KG1 (cell line): ENCODE data around the gene ARG1.
A peak's percentile ranks its signal among the peaks of the same experiment; 100 is the strongest.

ENCODE experiments used
- DNase-seq: peaks from one replicate; lab custom pipeline; 2025; lab: John Stamatoyannopoulos, UW

The ARG1 gene

DNA sequence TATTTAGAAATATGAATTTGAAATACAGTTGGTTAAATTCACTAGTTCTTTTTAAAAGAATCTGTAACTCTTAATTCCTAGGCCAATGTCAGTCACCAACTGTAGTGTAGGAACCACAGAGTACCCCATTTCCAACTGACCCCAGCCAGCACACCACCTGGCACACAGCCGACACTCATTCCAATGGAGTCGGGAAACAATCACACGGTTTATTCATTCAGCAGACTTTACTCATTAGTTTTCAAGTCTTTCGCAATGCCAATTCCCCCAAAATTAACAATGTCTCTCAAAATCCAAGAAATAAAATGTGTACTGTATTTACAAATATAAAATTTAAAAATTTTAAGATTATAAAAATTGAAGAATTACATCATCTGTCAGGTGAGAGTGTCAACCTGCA lies 13.5 kb downstream of the ARG1 start:
- DNase-seq, result no peak

DNA sequence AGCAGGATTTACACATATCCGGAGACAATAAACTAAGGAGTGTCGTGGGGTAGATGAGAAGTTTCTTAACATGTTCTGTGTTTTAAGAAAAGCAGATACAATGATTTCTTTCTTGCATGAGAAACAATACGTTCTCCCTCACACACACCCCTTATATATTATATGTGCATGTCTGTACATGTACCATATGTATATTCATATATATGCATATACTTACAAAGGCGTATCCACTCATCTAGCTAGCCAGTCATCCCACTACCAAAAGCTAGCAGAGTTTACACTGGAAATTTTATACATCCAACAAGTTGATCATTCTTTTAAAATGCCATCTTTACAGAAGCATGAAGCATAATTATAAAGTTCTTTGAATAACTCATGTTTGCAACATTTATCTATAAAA lies 14.9 kb downstream of the ARG1 start:
- no peak for DNase-seq

DNA sequence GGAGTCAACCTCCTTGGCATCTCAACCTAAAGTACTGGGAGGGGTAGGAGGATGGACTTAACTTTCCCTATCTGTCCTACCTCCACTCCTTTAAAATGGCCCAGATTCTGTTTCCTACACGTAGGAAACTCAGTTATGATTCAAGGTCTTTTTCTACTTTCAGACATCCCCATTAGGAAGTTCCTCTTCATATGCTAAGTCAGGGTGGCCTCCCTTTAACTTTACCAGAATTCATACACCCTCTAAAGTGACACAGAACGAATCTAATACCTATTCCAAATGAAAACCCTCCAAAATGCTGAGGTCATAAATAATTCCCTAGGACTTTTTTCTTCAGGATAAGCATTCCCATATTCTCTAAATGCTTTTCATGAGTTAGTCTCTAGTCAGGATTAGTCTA lies 15.6 kb downstream of the ARG1 start:
- DNase-seq, result no peak

DNA sequence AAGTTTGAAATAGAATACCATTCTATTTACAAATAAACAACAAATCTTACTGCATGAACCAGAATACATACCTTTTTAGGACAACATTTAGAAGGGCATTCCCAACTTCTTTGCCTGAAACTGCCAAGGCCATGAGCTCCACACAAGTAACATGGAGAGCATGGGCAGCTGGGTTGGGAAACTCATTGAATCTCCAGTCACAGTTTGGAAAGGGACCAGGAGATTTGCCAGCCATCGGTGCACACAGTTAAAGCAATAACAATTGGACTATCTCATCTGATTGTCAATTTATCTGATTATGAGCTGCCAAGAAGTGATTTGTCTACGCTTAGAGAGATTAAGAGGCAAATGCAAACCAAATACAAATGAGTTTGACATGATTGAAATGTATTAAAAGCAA lies 19.9 kb downstream of the ARG1 start:
- DNase-seq, result no peak

DNA sequence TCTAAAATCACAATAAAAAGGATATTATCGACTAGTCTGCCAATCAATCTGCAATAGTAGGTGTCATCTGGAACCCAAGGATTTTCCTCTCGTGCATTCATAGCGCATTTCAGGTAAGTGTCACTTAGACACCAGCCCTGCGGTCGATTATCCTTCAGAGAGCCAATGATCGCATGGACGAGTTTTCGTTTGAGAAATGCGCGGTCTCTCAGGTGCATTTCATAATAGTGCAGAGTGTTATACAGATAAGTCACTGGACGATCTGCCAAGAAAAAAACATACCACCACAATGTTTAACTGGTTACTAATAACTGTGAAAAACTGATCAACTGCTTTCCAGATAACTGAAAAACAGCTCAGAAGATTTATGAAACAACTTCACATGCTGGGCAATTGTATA lies 21.0 kb downstream of the ARG1 start:
- no peak for DNase-seq

DNA sequence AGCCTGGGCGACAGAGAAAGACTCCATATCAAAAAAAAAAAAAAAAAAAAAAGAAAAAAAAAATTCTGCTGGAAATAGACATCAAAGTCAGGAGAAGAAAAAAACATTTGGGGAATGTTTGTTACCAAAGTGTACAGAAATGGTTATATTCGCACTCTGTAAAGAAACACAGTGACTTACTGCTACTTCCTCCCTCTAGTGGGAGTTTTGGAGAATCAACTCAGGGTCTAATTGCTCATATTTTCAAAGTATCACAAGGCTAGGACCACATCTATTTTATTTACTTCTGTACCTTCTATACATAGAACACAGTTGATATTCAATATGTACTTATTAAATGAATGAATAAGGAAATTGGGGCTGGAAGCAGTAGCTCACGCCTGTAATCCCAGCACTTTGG lies 24.4 kb downstream of the ARG1 start:
- DNase-seq, result no peak

DNA sequence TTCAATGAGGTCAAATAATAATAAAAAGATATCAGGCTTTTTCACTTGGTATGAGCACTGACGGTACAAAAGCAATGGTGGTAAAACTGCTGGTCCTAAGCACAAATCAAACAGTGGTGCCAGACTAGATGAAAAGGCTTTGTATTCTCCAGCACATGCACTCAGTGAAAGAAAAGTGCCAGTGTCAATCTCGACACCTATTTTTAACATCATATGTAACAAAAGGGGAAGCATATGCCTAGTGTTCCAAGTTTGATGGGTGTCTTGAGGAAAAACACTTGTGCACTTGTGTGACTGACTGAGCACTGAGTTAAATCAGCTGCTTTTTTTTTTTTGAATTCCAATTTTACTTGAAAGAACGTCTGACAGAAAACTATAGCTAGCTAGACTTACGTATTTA lies 27.7 kb downstream of the ARG1 start:
- DNase-seq, result no peak

DNA sequence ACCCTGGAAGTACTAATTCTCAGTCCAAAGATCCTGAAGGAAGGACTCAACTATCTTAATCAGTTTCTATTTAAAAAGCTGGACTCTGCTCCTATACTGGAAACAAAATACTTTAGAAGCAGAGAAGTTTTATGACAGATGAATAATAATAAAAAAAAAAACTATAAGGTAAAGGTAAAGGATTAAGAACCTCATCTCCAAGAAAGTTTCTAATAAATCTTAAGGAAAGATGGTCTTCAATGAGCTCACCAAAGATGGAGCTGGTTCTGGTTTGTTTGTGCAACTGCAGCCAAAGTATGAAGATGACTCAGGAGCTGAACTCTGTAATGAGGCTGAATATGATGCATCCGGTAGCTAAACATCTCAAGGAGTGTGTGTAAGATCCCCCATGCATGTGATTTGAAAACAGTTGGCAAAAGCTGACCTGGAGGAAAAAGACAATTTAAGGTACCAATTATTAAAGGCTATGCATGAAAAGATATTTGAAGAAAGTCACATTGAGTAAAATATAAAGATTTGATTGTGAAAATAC lies 29.8 kb downstream of the ARG1 start:
- DNase-seq, result no peak

DNA sequence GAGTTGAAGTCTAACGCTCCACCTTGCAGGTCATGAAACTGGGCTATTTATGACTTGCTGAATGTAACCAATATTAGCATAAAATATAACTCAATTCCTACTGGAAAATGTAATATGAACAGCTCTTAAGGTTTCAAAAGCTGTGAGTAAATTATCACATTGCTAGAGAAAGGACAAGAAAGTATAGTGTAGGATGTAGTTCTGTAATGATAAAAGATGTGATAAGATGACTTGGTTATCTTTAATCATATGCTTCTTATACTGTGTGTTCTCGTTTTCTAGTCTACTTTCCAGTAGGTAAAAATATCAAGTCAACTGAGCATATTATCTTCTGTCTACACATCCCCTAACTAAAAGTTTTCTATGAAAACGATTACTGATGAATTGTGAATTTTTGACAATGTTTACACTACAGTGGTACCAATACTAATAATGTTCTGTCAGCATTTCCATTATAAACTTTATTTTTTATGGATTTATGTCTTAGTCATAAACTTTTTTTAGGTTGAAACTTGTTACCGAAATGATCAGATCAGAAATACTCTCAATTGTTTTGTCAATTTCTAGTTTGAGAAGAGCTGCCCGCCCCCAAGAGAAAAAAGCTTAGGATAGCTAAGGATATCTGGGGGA lies 40.4 kb downstream of the ARG1 start:
- DNase-seq, result no peak

DNA sequence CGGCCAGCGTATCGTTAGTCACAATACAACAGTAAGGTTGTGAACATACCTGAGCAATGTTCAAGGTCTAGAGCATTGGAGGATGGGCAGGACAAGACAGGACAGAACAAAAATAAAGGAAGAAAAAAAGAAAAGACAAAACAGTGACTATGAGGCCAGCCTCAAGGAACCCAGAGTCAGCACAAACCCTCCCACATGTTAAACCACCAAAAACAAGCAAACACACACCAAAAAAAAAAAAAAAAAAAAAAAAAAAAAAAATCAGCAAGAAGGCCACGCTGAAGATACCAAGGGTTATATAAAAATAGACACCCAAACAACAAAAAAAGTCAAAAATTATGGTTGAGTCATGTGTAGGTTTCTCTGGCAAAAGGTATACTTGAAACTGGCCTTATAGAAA lies 42.2 kb downstream of the ARG1 start:
- no peak for DNase-seq

DNA sequence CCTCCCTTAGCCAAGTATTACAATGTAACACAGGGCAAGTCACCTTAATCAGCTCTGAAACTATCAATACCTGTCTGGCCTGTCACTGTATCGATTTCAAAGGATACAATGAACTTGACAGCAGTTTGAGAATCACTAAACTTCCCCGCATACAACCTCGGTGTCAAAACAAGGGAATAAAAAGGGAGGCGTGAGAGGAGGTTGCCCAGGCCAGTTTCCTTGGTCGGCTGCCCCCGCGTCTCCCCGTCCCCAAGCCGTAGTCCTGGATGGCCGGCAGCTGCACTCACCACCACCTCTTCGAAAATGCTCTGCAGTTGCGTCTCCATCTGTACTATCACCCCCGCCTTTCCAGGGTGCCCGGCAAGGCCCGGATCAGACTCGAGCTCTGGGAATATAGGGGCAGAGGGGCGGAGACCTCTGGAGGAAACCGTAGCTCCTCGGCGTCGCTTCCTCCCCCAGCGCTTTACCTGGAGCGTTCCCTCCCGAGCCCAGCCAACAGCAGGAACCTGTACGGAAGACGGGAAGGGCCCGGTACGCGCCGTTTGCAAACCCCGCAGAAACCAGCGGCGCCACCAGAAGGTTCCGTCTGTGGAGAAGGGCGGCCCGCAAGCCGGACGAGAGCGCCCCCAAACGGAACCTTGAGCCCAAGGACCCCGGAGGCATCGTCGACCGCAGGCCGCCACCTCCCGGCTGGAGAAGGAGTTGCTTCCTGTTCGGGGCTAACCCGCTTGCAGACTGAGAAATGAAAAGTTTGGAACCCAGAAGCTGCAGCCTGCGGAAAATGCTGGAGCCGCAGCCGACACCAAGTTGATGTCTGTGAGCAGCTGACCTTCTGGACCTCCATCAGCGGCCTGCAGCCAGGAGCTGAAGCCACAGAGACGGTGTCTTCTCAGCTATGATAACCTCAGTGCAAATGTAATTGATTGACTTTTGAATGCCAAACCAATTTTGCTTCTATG lies 55.0 kb downstream of the ARG1 start, which contains the start of gene MED23:
Gene MED23 (minus strand): TSS at position 519 of the 959 bp plus-strand sequence. CDS start 193 bp downstream, at position 326.
- DNase-seq, result peak; percentile 86

DNA sequence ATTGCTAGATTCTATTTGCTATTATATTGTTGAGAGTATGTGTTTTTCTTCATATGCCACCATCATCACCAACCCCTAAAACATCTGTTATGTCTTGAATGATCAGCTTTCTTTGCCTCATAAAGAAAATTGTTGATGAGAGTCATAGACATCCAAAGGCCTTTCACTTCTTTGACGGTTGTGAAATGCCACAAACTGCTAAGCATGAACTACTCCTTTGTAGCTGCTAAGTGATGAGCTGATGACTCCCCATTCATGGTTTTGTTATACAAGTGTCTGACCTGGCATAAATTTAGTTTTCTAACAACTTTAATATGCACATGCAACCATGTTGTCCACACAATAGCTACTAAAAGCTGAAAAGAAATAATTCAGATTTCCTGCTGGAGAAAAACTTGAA lies 55.7 kb downstream of the ARG1 start:
- no peak for DNase-seq

DNA sequence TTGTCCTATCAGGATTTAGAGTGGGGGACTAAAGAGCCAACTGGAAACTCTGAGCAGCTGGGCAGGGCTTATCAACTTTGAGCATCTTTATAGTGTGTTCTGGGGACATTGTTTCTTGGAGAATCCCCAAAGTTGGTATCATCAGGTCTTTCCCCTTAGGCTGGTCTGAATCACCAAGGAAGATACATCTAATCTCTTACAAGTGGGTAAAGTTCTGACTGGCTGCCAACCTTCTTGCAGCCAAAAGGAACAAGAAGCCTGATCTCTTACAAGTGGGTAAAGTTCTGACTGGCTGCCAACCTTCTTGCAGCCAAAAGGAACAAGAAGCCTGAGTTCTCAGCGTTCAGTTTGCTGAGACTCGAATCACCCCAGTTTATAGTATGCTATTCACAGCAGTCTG lies 56.6 kb downstream of the ARG1 start:
- no peak for DNase-seq

DNA sequence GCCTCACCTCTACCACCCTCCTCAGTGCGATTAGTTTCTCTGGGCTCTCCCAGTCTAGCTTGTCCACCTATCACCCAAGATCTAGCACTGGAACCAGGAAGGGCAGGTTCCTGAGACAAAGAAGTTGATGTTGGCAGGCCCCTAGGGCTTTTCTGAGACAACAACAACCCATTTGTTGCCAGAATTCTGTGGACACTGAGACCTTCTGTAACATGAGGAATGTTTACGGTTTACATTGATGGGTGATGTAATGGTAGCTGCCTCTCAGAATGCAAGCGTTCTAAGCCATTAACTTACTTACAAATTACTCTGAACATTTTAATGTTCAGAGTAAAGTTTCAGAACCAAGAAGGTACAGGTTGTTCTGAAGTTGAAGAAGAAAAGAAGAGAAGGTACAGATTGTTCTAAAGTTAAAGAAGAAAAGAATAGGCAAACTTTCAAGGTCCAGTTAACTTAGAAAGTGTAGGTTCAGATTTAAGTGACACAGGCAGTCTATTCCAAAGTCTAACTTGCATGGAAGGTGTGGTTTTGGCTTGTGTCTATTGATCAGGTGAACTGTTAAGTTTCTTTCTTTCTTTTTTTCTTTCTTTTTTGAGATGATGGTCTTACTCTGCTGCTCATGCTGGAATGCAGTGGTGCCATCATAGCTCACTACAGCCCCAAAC lies 58.7 kb downstream of the ARG1 start:
- no peak for DNase-seq
